GM23248 (cell line): ENCODE measurements around the gene OR11A1.

Experiments used
- EZH2 ChIP-seq: fragments of 200-600 bp; sonication (generic); IDR thresholded peaks from 2 replicates; pipeline ENCODE4 v1.6.1; 2018; ENCODE audit warnings: antibody characterized with exemption, mild to moderate bottlenecking; ENCODE audit not compliant: insufficient read depth, poor library complexity, severe bottlenecking
- EZH2phosphoT487 ChIP-seq: fragments of 200-600 bp; sonication (generic); IDR thresholded peaks from 2 replicates; pipeline ENCODE4 v1.6.1; 2018; ENCODE audit warnings: antibody characterized with exemption, moderate library complexity, mild to moderate bottlenecking, low read depth; ENCODE audit not compliant: insufficient read depth

DNA sequence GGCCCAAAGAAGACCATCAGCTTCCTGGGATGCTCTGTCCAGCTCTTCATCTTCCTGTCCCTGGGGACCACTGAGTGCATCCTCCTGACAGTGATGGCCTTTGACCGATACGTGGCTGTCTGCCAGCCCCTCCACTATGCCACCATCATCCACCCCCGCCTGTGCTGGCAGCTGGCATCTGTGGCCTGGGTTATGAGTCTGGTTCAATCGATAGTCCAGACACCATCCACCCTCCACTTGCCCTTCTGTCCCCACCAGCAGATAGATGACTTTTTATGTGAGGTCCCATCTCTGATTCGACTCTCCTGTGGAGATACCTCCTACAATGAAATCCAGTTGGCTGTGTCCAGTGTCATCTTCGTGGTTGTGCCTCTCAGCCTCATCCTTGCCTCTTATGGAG lies 5.2 kb upstream of the OR11A1 start:
- TF ChIP-seq EZH2 (no peak), EZH2phosphoT487 (no peak)
